ENCODE results near the gene THBD. TPM values are rescaled to one million over a fixed set of nuclear protein-coding genes. Genes with fewer than 3 reads are reported as not detected.

Gene THBD
- total RNA-seq, 1 experiment from 2014 or later: 0.28 TPM

DNA sequence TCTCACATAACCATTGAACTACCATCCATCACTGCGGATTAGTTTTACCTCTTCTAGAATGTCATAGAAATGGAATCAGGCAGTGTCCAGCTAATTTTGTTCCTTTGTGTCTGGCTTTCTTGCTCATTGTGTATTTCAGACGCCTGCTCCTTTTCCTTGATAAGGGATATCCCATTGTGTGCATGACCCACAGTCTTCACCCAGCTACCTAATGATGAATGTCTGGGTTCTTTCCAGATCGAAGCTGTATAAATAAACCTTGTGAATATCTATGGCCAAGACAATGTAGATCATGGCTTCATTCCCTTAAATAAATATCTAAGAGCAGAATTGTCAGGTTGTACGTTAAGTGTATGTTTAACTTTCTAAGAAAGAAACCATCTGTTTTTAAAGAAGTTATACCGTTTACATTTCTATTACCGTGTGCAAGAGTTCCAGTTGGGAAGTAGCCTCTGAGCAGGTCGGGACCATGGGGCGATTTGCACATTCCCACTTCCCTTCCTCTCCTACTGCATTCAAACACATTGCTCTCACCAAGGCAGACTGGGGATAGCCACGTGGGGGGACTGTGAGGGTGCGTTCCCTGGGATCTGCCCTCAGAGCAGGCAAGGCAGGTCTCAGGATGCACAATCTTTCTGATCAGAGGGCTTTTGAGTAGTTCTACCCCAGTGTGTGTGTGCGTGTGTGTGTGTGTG, 23.6 kb upstream of the THBD start:
- H3K27ac ChIP-seq (ENCODE audit: insufficient read length, low read depth, low read length): no peak overlapping the region
- no peak overlapping the region for H2BK20ac ChIP-seq (ENCODE audit: low read depth, low read length, poor library complexity, severe bottlenecking)
- no peak overlapping the region for H3T11ph ChIP-seq (ENCODE audit: low read length)
- TF ChIP-seq, protein P1, sequence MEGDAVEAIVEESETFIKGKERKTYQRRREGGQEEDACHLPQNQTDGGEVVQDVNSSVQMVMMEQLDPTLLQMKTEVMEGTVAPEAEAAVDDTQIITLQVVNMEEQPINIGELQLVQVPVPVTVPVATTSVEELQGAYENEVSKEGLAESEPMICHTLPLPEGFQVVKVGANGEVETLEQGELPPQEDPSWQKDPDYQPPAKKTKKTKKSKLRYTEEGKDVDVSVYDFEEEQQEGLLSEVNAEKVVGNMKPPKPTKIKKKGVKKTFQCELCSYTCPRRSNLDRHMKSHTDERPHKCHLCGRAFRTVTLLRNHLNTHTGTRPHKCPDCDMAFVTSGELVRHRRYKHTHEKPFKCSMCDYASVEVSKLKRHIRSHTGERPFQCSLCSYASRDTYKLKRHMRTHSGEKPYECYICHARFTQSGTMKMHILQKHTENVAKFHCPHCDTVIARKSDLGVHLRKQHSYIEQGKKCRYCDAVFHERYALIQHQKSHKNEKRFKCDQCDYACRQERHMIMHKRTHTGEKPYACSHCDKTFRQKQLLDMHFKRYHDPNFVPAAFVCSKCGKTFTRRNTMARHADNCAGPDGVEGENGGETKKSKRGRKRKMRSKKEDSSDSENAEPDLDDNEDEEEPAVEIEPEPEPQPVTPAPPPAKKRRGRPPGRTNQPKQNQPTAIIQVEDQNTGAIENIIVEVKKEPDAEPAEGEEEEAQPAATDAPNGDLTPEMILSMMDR (conservative IDR thresholded peaks at IDR 0.05): no peak
- Mint-ChIP-seq H3K27me3 (ENCODE audit: low read depth) (no peaks in the 10 kb centered on the region), H3K9me3 (no peaks in the 10 kb centered on the region), H3K36me3 (ENCODE audit: insufficient read depth in 1 of 3, low read depth in 3 of 3) (no peaks in the 10 kb centered on the region), H3K27ac (no peak overlapping the region), H3K4me3 (no peak overlapping the region), H3K4me1 (no peaks in the 10 kb centered on the region)
- H3K4me1 ChIP-seq (ENCODE audit: insufficient read depth, low read length): no peaks in the 10 kb centered on the region
- H4K20me1 ChIP-seq (ENCODE audit: control insufficient read depth, insufficient read depth, insufficient read length): no peaks in the 10 kb centered on the region
- H4K5ac ChIP-seq (ENCODE audit: insufficient read length, low read depth, low read length): no peak overlapping the region
- H3K27me3 ChIP-seq (ENCODE audit: insufficient read depth, low read length): no peaks in the 10 kb centered on the region
- no peak overlapping the region for H2AK5ac ChIP-seq (ENCODE audit: insufficient read length, low read length)
- H3K18ac ChIP-seq (ENCODE audit: insufficient read length, low read depth, low read length): no peak overlapping the region
- no peak overlapping the region for H4K8ac ChIP-seq (replicated peaks; ENCODE audit: insufficient read length, low read depth, low read length)
- H3K14ac ChIP-seq (ENCODE audit: insufficient read depth, low read length): no peak overlapping the region
- no peak overlapping the region for H3K4ac ChIP-seq (ENCODE audit: low read depth, low read length)
- no peaks in the 10 kb centered on the region for H3K79me1 ChIP-seq (ENCODE audit: insufficient read depth, low read depth, low read length, poor library complexity, severe bottlenecking)
- H2BK12ac ChIP-seq (ENCODE audit: insufficient read length, low read depth, low read length): no peak overlapping the region
- no peak overlapping the region for H2BK15ac ChIP-seq (ENCODE audit: low read depth, low read length)
- WGBS (ENCODE audit: extremely low coverage, insufficient read length, low lambda C conversion rate): no CpG with 5 or more reads among the region's 11 CpGs
- no peak for DNase-seq
- no peak overlapping the region for H2AFZ ChIP-seq (ENCODE audit: low read length)
- H3K79me2 ChIP-seq (ENCODE audit: insufficient read depth, low read length): no peaks in the 10 kb centered on the region
- H2BK120ac ChIP-seq (ENCODE audit: low read depth, low read length, poor library complexity, severe bottlenecking): no peak overlapping the region
- H4K91ac ChIP-seq (ENCODE audit: insufficient read length, low read depth, low read length): no peak overlapping the region
- no peaks in the 10 kb centered on the region for H3K9me3 ChIP-seq (ENCODE audit: control insufficient read depth, low read depth, low read length)
- no peaks in the 10 kb centered on the region for H3K23me2 ChIP-seq (ENCODE audit: insufficient read length, low read depth, low read length, poor library complexity, severe bottlenecking)
- no peak overlapping the region for H3K4me2 ChIP-seq (ENCODE audit: insufficient read depth, insufficient read length, low read length)
- no peak overlapping the region for H3K56ac ChIP-seq (ENCODE audit: insufficient read length, low read depth, low read length)
- H3K23ac ChIP-seq (ENCODE audit: insufficient read length, low read depth, low read length): no peak overlapping the region
- no peak overlapping the region for H3K9ac ChIP-seq (ENCODE audit: extremely low read depth, insufficient read length, low read length)
- H2BK5ac ChIP-seq (ENCODE audit: insufficient read length, low read length): no peak overlapping the region
